ENCODE results near the gene ITGB7. TPM values are rescaled to one million over a fixed set of nuclear protein-coding genes. Genes with fewer than 3 reads are reported as not detected.

ITGB7 gene
- total and polyA plus RNA-seq, 2 of the 4 experiments (the other 2 are of a cell fraction), result 0.18 to 0.44 TPM

- no peak overlapping the region for H3K56ac ChIP-seq (ENCODE audit: extremely low read depth, insufficient read depth, low read length)
- no CpG with 5 or more reads among the region's 3 CpGs for WGBS, 2 experiments (ENCODE audit: extremely low coverage in 2 of 2, insufficient read length in 1 of 2)
- no peak overlapping the region for H4K8ac ChIP-seq (ENCODE audit: low read depth in 2 of 2, low read length in 2 of 2)
- H3K4me1 ChIP-seq (ENCODE audit: control insufficient read depth, insufficient read depth, low read length), result peaks cover 14% of the 10 kb centered on the region
- no peak overlapping the region for H4K5ac ChIP-seq (ENCODE audit: low read depth, low read length)
- H2BK15ac ChIP-seq (ENCODE audit: low read depth, low read length), result no peak overlapping the region
- in situ Hi-C loops (cut with MboI; ENCODE audit: low sequenced_read_pairs), result loop anchor here (5.0 kb wide), 1 partner anchor 118 kb away; no protein-coding TSS in a partner anchor
- no peaks in the 10 kb centered on the region for H3K27me3 ChIP-seq (ENCODE audit: control insufficient read depth, insufficient read depth, low read length)
- no peaks in the 10 kb centered on the region for H3K9me3 ChIP-seq (ENCODE audit: control insufficient read depth, insufficient read depth, low read length)
- POLR2A ChIA-PET (ENCODE audit: unreplicated experiment), result no interaction called here
- no peak overlapping the region for H2AK5ac ChIP-seq (ENCODE audit: low read depth, low read length)
- peaks cover 17% of the 10 kb centered on the region for H3K9me1 ChIP-seq (ENCODE audit: insufficient read depth, low read length)
- H2BK5ac ChIP-seq (ENCODE audit: low read depth, low read length, poor library complexity, severe bottlenecking), result no peak overlapping the region
- ATAC-seq (ENCODE audit: low read depth), result no peak
- TF ChIP-seq, protein P1, sequence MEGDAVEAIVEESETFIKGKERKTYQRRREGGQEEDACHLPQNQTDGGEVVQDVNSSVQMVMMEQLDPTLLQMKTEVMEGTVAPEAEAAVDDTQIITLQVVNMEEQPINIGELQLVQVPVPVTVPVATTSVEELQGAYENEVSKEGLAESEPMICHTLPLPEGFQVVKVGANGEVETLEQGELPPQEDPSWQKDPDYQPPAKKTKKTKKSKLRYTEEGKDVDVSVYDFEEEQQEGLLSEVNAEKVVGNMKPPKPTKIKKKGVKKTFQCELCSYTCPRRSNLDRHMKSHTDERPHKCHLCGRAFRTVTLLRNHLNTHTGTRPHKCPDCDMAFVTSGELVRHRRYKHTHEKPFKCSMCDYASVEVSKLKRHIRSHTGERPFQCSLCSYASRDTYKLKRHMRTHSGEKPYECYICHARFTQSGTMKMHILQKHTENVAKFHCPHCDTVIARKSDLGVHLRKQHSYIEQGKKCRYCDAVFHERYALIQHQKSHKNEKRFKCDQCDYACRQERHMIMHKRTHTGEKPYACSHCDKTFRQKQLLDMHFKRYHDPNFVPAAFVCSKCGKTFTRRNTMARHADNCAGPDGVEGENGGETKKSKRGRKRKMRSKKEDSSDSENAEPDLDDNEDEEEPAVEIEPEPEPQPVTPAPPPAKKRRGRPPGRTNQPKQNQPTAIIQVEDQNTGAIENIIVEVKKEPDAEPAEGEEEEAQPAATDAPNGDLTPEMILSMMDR (conservative IDR thresholded peaks at IDR 0.05; ENCODE audit: low read depth, low read length), result no peak
- TF ChIP-seq FOS (IDR thresholded peaks at IDR 0.05; ENCODE audit: low read depth, low read length) (no peak), RAD21 (IDR thresholded peaks at IDR 0.05; ENCODE audit: low read length) (no peak), SMC3 (IDR thresholded peaks at IDR 0.05; ENCODE audit: low read depth, low read length) (no peak; the same call in 1 of the 2 replicates), MAZ (IDR thresholded peaks at IDR 0.05; ENCODE audit: borderline replicate concordance, low read depth, low read length) (no peak), BHLHE40 (IDR thresholded peaks at IDR 0.05; ENCODE audit: low read depth, low read length) (no peak), MXI1 (IDR thresholded peaks at IDR 0.05; ENCODE audit: borderline replicate concordance, low read depth, low read length) (no peak), NFE2L2 (IDR thresholded peaks at IDR 0.05; ENCODE audit: low read depth, low read length) (no peak), POLR2A (IDR thresholded peaks at IDR 0.05; ENCODE audit: low read depth, low read length) (no peak), CEBPB (IDR thresholded peaks at IDR 0.05; ENCODE audit: low read depth, low read length) (no peak), RFX5 (IDR thresholded peaks at IDR 0.05; ENCODE audit: low read depth, low read length) (no peak), CHD1 (IDR thresholded peaks at IDR 0.05; ENCODE audit: low read depth, low read length) (no peak), RCOR1 (IDR thresholded peaks at IDR 0.05; ENCODE audit: insufficient replicate concordance, low read length) (no peak), MAFK (IDR thresholded peaks at IDR 0.05; ENCODE audit: low read depth, low read length) (no peak)
- TF ChIP-seq, protein P2, sequence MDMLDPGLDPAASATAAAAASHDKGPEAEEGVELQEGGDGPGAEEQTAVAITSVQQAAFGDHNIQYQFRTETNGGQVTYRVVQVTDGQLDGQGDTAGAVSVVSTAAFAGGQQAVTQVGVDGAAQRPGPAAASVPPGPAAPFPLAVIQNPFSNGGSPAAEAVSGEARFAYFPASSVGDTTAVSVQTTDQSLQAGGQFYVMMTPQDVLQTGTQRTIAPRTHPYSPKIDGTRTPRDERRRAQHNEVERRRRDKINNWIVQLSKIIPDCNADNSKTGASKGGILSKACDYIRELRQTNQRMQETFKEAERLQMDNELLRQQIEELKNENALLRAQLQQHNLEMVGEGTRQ (IDR thresholded peaks at IDR 0.05; ENCODE audit: low read depth, low read length), result no peak
- TF ChIP-seq, protein P3, sequence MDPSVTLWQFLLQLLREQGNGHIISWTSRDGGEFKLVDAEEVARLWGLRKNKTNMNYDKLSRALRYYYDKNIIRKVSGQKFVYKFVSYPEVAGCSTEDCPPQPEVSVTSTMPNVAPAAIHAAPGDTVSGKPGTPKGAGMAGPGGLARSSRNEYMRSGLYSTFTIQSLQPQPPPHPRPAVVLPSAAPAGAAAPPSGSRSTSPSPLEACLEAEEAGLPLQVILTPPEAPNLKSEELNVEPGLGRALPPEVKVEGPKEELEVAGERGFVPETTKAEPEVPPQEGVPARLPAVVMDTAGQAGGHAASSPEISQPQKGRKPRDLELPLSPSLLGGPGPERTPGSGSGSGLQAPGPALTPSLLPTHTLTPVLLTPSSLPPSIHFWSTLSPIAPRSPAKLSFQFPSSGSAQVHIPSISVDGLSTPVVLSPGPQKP (IDR thresholded peaks at IDR 0.05; ENCODE audit: borderline replicate concordance, low read depth, low read length), result no peak
- CTCF ChIA-PET, result interaction anchor here (0.6 kb wide), 1 partner anchor 106 kb away, joined by 3 read pairs; no protein-coding TSS in a partner anchor
- H2AK9ac ChIP-seq (replicated peaks; ENCODE audit: low read depth, low read length, poor library complexity), result no peak overlapping the region
- H2BK120ac ChIP-seq (ENCODE audit: low read depth, low read length), result no peak overlapping the region
- H2AFZ ChIP-seq (replicated peaks; ENCODE audit: low read length, poor library complexity), result no peak overlapping the region
- dilution Hi-C loops (cut with HindIII; ENCODE audit: low sequenced_read_pairs, unreplicated experiment), result no loop called here
- H3K9ac ChIP-seq (ENCODE audit: low read depth, low read length), result no peak overlapping the region
- H3K79me1 ChIP-seq (ENCODE audit: low read depth in 1 of 2, low read length in 2 of 2), result peaks cover 31 to 64% of the 10 kb centered on the region in 2 experiments
- no TSS peak for BruUV-seq (replicated peaks)
- no peak overlapping the region for H4K91ac ChIP-seq (ENCODE audit: insufficient read depth, low read depth, low read length)
- H3K14ac ChIP-seq (replicated peaks; ENCODE audit: low read depth, low read length), result no peak overlapping the region
- H3K4me2 ChIP-seq (ENCODE audit: low read depth, low read length), result no peak overlapping the region
- H3K23ac ChIP-seq (ENCODE audit: low read depth, low read length), result no peak overlapping the region
- H2BK20ac ChIP-seq (ENCODE audit: low read depth, low read length), result no peak overlapping the region
- H3K4ac ChIP-seq (ENCODE audit: low read depth, low read length), result no peak overlapping the region
- peaks cover 48% of the 10 kb centered on the region for H3K36me3 ChIP-seq (ENCODE audit: control insufficient read depth, insufficient read depth, low read length)
- H4K20me1 ChIP-seq (ENCODE audit: insufficient read depth, low read length), result peaks cover 21% of the 10 kb centered on the region; the same call in 1 of the 2 replicates
- no peak overlapping the region for H3K27ac ChIP-seq (ENCODE audit: insufficient read depth, low read length)
- H3K18ac ChIP-seq (ENCODE audit: low read depth, low read length), result no peak overlapping the region
- no peak overlapping the region for H3K4me3 ChIP-seq (ENCODE audit: insufficient read depth, low read depth, low read length)
- DNase-seq, result no peak
- intact Hi-C loops (cut with micrococcal nuclease), result no loop called here
Measured at GRCh38 chr12:53185582-53186153, 21.4 kb downstream of the ITGB7 start.
